Epithelial cell of proximal tubule (primary cell): ENCODE results near the gene RCBTB2. TPM values are rescaled to one million over a fixed set of nuclear protein-coding genes. Genes with fewer than 3 reads are reported as not detected.

Experiments
- DNase-seq: peaks from one replicate; pipeline ENCODE4 v3.0.0-alpha.2; 2011; ENCODE audit warnings: low read depth
- H3K4me3 ChIP-seq: 2 replicates; pipeline ENCODE4 v1.5.1; 2011; ENCODE audit warnings: low read depth, mild to moderate bottlenecking, low read length
- total RNA-seq: library from RNA; depleted of rRNA; stranded (reverse); fragments of >200 nt; gene quantifications from 2 replicates; pipeline ENCODE4 v1.2.3, GENCODE V29; 2015
- TF ChIP-seq, protein P1 (sequence below): conservative IDR thresholded peaks from 2 replicates; pipeline ENCODE4 v1.5.1; 2012; ENCODE audit warnings: low read depth, mild to moderate bottlenecking, low read length

The RCBTB2 gene
- total RNA-seq, 1 donor from 2014 or later, result 2.9 TPM

GRCh38 chr13:48485432-48485831 is 47.4 kb downstream of the RCBTB2 start:
- TF ChIP-seq, protein P1, sequence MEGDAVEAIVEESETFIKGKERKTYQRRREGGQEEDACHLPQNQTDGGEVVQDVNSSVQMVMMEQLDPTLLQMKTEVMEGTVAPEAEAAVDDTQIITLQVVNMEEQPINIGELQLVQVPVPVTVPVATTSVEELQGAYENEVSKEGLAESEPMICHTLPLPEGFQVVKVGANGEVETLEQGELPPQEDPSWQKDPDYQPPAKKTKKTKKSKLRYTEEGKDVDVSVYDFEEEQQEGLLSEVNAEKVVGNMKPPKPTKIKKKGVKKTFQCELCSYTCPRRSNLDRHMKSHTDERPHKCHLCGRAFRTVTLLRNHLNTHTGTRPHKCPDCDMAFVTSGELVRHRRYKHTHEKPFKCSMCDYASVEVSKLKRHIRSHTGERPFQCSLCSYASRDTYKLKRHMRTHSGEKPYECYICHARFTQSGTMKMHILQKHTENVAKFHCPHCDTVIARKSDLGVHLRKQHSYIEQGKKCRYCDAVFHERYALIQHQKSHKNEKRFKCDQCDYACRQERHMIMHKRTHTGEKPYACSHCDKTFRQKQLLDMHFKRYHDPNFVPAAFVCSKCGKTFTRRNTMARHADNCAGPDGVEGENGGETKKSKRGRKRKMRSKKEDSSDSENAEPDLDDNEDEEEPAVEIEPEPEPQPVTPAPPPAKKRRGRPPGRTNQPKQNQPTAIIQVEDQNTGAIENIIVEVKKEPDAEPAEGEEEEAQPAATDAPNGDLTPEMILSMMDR, result no peak
- H3K4me3 ChIP-seq, result no peak overlapping the region
- DNase-seq, result no peak

DNA sequence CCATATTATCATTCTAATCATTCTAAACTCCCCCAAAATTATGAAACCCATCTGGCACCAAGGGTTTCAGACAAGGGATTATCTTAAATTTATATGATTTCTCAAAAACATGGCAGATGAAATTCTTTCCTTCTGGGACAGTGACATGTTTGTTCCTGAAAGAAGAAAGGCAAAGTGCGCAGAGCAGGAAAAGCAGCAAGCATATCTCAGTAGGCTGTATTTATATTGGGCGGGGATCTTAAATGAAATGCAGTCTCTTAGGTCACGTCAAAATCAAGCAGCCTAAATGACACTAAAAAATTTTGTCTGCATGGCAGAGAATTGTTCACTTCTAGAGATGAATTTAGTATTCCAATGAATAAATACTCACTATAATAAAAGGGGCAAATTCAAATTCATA is 49.3 kb downstream of the RCBTB2 start:
- H3K4me3 ChIP-seq, result no peak overlapping the region
- TF ChIP-seq, protein P1, result no peak
- DNase-seq, result no peak

DNA sequence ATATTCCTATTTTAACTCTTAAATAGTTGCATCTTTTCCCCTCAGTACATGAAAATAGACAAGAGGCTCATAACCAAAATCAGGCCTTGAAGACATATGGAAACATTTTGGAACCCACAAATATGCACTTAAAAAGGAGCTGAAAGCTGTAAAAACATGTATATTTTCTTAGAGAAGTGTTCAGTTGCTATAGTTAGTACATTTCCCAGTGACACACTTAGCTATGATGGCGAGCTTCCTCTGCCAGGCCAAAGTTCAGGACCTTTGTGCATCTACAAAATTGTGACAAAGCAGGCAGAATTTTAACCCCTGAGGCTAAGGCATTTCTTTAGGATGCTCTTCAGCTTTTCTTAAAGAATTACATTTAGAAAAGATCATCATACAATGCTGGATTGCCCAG is 54.5 kb downstream of the RCBTB2 start:
- no peak for DNase-seq
- H3K4me3 ChIP-seq, result no peak overlapping the region
- TF ChIP-seq, protein P1, result no peak

GRCh38 chr13:48477191-48477855 is 55.6 kb downstream of the RCBTB2 start:
- TF ChIP-seq, protein P1, result no peak
- DNase-seq, result no peak
- no peak overlapping the region for H3K4me3 ChIP-seq

DNA sequence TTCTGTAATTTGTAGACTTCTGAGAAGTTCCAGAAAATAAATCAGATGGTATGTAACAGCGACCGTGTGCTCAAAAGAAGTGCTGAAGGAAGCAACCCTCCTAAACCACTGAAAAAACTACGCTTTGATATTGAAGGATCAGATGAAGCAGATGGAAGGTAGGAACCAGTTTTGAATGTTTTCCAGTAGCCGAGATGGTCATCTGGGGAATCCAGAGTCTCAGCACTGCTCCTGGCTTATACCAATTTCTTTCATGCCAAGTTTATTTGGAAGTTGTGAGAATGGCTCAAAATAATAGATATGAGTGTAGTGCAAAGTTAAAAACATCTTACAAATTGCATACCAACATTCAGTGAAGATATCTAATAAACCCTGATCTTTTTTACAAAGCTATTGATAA is 56.2 kb downstream of the RCBTB2 start:
- DNase-seq, result no peak
- H3K4me3 ChIP-seq, result no peak overlapping the region
- TF ChIP-seq, protein P1, result no peak

GRCh38 chr13:48476215-48476614 is 56.7 kb downstream of the RCBTB2 start:
- DNase-seq, result no peak
- H3K4me3 ChIP-seq, result no peak overlapping the region
- TF ChIP-seq, protein P1, result no peak

DNA sequence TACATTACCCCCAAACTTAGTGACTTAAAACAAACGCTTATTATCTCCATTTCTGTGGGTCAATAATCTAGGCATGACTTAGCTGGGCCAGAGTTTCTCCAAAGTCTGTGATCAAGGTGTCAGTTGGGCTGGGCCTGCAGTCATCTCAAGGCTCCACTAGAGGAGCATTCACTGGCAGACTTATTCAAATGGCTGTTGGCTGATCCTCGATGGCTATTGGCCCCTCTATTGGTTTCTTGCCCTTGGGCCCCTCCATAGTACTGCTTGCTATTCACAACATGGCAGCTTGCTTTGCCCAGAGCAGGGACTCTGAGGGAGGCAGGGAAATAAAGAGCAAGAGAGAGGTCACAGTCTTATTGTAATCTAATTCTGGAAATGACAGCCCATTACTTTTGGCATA is 57.6 kb downstream of the RCBTB2 start:
- TF ChIP-seq, protein P1, result no peak
- H3K4me3 ChIP-seq, result no peak overlapping the region
- no peak for DNase-seq
